ELF-1 (cell line): ENCODE measurements around the gene ZSWIM6.

Source experiments
- DNase-seq: peaks from one replicate; pipeline ENCODE4 v3.0.0-alpha.2; 2016; ENCODE audit warnings: low read depth, low spot score

Gene ZSWIM6

DNA sequence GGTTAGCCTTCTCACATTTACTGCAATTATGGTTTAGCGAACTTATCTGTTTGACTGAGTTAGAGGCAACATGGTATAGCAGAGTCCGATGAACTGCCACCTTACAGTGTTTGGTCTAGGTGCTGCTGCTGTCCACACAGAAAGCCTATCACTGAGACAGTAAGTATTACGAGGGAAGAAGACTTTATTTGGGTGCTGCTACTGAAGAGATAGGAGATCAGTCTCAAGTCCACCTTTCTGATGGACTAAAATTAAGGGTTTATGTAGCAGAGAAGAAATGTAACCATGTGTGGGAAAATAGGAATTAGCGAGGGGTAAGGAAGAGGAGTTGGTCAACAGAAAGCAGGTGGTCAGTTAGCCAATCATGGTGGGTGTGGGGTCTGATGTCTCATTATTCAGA, 109.7 kb downstream of the ZSWIM6 start:
- no peak for DNase-seq

DNA sequence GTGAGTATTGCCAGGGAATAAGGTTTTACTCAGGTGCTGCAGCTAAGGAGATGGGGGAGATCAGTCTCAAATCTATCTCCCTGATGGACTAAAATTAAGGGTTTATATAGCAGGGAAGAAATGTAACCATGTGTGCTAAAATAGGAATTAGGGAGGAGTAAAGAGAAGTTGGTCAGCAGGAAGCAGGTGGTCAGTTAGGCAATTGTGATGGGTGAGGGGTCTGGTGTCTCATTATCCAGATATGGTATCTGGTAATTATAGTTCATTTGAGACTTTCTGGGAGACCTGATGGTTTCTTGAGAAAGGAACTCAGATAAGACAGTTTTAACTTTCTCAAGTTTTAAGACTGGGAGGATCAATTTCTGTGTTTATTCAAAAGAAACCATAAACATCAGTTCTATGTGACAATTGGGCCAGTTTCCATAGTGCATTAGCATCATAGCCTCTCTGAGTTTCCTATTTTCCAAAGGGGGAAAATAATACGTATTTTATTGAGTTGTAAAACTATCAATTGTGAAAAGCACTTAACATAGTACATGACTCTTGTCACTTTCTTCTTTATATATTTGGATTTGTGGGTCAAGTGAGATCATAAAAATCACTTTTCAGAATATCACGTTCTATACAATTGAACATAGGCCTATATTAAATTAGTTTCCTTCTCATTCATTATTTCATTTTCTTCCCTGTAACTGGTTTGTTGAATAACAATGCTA, 115.9 kb downstream of the ZSWIM6 start:
- DNase-seq, result no peak

DNA sequence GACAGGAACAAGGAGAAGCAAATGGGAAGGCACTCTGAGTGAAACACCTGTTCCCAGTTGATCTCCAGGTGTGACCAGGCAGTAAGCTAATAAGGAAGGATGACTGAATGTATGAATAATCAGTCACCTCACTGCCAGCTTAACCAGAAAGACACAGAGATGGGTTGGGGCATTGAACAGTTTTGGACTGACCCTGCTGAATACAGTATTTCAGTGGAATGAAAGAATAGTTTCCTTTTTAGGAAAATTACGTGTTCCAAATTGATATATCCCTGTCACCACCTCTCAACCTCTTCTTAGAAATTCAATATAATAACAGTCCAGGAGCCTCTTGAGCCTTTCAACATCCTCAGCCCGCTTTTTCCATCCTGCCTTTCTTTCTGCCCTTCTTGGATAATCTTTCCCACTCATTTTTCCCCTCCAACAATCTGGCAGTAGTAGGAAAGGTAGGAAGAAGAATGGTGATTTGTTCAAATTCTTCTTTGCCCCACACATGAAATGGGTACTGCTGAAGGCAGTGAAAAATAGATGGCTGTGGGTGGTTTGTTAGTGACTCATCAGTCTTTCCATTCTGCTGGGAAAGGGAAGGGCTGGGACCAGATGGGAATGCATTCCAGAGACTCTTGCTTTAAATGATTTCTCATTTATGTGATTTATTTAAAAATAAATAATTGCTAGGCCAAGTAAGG, 117.9 kb downstream of the ZSWIM6 start:
- DNase-seq, result no peak

DNA sequence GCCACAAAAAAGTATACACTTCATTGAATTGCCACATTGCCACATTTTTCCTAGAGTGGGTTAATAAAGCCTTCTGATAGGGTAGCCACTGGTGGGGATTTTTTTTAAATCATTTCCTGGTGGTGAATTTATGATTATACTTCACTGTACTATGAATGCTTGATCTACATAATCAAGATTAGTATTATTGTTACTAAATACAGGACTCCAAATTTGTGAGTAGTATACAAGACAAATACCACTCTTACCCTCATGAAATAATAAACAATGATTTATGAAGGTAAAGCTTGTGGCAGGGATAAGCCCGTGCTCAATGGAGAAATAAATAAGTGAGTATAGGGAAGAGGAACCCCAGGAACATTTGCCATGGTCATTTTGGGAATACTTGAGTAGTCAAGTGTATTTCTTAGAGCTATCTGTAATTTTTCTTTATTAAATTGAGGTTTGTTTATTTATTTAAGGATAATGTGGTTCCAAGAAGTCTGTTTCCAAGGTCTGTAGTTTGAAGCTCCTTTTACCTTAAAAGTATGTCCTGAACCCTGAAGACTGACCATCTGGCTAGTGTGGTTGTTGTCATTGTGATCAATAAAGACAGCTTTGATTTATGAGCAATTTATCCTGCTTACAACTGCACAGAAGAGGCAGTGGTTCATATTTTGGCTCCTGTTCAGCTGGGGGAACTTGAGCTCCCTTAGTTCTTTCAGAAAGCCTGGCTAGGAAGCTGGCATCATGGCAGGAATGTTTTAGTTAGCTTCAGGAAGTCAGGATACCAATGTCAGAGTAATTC, 118.6 kb downstream of the ZSWIM6 start:
- no peak for DNase-seq

DNA sequence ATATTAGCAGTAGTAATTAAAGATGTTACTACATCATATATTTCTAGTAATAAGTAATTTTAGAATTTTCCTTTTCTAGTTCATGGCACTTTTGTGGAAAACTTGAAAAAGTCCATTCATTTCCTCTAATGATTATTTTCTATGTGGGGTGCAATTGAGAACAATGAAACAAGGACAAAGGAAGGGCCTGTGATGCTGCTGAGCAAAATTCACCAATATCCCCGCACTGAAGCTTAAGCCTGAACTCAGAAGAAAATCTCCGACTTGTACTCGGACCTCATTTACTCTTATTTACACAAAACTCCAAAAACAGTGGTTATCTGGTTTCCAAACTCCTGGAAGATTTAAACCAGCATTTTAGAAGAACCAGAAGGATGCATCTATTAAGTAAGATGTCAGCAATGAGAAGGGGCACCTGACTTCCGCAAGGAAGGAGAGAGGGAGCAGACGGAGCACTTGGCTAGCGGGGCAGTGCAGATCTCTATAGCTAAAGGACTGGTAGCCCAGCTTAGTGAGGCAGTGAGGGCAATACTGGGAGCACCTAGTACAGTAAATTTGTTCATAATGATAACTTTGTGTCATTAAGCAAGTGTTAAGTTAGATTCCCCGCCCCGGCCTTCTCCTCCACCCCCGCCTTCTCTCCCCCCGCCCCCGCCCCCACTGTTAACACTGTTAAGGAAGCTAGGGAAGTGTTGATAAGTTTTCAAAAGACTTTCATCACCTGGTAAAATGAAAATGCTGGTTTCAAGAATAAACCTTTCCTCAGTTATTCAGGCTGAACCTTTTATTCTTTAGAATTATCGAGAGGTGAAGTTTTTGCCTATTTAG, 123.3 kb downstream of the ZSWIM6 start:
- DNase-seq, result no peak

DNA sequence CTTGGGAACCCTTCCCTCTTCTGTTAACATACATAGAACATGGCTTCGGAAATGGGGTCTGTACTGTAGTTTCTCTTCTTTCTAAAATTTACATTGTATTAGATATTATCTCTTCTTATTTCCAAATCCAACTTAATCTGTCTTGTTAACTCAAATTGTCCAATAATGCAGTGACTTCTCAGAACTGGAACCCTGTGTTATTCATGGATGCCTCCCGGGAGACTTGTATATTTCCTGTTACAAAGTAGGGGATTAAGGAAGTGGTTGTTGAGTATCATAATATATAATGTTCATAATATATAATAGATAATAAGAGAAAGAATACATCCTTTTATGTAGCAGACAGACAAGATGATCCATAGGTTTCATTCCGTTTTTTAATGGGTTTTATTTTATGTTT, 128.4 kb downstream of the ZSWIM6 start:
- no peak for DNase-seq

DNA sequence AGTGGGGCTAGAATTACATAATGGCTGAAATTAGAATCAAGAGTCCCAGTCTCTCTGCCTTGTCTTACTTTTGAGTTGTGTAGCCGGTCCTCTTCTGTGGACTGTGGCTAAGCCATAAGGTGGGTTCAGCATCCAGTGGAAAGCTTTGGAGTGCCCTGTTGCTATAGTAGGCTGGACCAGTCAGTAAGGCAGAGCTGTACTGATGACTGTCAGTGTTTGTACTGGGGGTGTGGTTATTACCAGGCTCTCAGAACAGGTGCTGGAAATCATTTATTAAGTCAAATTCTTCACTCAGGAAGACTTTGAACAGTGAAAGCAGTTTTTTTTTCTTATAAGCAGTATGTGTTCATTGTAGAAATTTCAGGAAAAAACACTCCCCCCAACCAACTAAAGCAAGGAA, 129.4 kb downstream of the ZSWIM6 start:
- DNase-seq, result no peak

DNA sequence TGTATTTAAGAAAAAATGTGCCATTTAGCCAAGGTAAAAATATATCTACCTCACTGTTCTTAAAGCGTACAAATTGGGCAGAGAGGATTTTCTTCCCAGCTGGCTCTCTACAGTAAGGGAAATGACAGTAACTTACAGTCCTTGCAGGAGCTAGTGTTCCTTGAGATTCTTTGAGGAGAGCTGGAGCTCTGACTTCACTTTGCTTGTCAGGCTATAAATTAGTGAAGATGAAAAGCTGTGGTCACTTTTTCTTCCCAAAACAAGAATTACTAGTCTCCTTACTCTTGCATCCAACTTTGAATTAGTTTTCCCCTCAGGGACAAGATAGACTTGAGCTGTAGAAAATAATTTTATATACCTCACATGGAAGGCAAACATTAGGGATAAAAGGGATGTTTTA, 129.9 kb downstream of the ZSWIM6 start:
- DNase-seq, result no peak

DNA sequence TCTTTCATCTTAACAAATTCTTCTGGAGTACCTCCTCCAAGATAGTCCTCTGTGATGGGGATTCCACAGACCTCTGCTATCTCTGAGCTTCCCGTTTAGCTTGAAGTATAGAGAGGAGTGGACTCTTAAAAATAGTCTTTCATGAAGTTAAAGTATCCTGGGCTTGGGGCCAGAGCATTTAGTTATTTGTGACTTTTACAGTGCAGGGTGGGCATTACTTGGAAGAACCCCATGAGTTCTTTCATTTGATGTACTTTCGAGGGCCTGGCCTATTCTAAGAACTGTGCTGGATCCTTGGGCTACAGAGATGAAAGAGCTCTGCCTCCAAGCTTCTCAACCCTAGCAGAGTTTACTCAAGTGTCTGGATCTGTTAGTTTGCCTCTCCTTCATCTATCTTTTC, 131.5 kb downstream of the ZSWIM6 start:
- no peak for DNase-seq

DNA sequence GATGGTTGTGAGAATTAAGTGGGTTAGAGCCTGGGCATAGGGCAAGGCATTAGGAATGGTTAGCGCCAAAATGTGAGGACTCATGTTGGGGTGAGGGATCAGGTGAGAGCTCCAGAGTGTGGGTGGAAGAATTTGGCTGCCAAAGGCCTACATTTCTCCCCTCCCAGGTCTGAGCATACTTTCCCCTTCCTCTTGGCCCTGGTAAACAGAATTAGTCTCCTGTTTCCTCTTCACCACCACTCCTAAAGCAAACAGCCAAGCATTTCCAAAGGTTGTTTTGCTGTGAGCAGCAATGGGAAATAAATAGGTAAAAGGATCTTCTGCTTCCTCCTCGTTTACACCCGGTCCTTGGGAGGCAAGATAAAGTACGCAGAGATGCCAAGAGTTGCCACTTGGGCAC, 132.5 kb downstream of the ZSWIM6 start:
- DNase-seq, result no peak

DNA sequence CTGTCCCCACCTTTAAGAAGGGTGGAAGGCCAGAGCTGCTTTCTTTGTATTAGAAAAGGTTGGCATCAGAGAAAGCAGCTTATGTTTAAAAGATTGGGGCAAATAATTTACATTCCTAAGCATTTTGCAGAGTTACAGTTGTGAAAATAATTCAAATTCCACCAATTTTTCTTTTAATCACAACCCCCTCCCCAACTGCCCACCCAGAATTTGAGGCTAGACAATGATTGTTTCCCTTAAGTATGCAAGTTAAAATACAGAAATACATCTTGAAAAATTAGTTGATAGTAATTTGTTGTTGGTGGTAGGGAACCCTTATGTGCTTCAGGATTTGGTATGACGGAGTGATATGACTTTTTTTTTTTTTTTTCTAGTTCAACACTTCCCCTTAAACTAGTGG, 133.0 kb downstream of the ZSWIM6 start:
- no peak for DNase-seq

DNA sequence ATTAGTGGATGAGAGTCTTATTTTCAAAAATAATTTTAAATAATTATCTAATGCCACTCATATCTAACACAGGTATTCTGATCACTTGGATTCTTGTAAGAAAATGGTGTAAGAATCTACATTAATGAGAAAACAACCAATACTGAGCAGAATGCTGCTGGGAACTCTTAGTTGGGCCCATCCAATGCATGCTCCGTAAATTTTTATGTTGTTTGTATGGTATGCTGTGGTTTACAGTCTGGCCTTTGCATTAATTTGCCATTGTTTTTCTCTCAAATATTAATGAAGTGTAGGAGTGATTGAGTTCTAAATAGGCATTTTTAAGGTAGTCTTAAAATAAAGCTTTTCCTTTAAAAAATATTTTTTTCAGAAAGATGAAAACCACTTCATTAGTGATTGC, 133.4 kb downstream of the ZSWIM6 start:
- DNase-seq, result no peak

DNA sequence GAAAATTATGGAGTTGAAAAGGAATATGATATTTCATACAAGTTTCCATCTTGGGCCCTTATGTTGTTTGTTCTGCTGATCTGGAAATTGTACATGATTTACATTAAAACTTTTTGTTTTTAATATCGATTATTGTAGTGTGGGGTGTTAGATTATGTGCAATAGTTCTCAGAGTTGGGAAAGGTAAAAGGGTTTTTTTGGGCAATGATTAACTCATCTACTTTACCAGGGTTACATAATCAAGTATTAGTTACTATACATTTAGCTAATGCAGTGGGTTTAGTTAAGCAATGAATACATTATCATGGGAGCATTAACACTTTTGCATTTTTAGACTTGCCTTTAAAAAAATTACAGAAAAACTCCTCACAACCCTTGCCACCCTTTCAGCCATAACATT, 134.0 kb downstream of the ZSWIM6 start:
- DNase-seq, result no peak

DNA sequence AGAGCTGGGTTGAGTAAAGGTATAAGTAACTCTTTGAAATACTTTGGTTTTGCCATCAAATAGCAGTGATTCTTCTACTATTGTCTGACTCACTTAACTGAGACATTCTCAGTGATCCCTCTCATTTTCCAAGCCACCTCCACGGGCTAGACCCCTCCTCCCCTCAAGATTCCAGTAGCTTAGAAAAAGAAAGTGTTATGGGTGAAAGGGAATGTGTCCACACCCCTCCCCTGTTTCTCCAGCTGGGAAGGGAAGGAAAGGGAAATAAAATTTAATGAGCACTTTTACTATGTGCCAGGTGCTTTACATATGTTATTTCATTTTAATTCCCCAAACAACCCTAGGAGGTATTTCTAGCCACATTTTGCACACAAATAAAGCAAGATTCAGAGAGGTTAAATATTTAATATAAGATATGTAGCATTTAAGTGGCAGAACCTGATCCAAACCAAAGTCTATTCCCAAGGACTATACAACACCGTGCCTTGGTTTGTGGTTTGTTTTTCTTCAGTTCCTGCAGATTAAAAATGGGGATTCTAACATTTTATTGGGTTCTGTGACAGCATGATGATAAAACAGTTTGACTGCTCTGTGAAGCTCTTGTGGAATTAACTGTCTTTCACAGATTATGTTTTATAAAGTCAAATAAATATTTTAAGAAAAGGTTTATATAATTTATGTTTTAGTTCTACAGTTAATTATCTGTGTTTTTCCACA, 135.9 kb downstream of the ZSWIM6 start:
- DNase-seq, result no peak

DNA sequence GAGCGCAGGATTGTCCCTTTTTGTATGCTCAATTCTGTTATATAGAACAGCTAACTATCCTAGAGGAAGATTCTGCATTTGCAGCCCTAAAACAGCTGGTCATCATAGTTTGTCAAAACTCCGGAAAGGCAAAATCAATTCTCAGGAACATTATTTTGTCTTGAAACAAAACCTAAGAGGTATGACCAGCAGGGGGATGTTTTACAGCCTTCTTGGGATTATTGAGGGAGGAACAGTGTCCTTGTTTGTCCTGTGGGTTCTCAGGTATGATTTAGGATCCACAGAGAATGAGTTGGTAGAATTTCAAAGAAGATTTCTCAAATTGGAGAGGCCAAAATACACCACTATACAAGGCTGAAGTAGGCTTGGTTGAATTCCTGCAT, 136.4 kb downstream of the ZSWIM6 start:
- DNase-seq, result no peak

DNA sequence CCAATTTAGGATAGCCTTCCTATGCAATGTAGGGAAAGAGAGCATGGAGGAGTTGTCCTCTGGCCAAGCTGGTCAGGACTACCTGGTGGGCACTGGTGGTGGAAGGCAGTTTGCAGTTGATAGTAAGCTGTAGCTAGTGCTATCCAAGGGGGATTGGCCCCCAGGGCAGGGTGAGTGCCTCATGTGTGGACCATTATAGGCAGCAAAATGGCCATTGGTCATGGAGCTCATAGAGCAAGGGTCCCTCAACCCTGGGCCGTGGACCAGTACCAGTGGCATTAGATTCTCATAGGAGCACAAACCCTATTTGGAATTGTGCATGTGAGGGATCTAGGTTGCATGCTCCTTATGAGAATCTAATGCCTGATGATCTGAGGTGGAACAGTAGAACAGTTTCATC, 139.3 kb downstream of the ZSWIM6 start:
- no peak for DNase-seq

DNA sequence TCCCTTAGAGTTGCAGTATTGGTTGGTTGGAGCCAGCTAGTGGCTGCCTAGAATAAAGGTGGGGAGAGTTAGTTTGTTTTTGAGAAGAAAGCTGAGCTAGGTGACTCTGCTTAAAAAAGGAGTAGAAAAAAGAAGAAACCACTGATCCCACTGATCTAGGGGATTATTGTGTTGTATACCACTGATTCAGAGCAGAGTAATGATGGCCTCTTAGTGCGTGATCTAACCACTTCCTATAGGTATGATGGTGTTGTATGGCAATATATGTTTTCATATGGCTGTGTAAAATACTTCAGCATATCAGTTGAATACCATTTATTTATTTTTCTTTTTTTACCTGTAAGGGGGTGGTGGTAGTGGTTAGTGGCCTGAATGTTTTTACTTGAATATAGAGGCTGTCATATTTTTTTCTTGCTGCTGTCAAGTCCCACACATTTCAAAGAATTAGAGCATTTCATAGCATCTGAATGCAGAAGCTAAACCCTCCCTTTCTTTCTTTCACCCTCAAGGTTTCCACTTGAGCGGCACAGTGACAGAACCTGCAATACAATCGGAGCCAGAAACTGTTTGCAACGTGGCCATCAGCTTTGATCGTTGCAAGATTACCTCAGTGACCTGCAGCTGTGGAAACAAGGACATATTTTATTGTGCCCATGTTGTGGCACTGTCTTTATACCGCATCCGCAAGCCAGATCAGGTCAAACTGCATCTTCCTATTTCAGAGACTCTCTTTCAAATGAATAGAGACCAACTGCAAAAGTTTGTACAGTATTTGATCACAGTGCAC, 140.3 kb downstream of the ZSWIM6 start:
- no peak for DNase-seq

DNA sequence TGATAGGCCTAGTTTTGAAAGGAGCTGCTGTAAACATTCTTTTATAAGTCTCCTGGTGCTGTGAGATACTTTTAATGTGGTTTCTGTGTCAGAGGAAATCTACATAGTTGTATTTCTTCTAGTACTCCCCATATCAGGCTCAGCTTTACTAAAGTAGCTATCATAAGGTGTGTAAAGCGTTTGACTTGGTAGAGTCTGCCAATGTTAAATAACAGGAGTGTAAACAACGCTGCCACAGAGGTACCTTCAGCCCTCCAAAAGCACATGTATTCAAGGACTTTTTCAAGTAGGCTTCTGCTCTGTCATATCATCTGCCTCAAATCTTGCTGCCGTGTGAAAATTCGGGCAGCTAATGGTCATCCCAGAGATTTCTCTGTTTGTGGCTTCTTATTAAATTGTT, 142.7 kb downstream of the ZSWIM6 start:
- DNase-seq, result no peak

DNA sequence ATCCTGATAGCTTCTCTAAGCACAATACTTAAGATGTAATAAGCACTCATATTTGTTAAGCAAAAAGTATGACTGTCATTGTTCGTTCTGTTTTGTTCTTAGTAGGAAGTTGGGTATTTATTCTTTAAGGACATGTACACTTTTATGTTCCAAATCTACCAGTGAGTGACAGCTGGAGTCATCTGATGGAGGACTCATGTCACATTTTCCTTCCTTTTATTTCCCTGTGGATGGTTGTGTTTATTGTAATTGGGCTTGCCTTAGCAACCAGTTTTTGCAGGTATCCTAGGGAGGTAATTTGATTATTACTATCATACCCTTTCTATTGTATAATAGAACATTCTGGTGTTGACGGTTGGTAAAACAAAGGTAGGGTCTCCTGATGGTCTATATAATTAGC, 145.7 kb downstream of the ZSWIM6 start:
- DNase-seq, result no peak

DNA sequence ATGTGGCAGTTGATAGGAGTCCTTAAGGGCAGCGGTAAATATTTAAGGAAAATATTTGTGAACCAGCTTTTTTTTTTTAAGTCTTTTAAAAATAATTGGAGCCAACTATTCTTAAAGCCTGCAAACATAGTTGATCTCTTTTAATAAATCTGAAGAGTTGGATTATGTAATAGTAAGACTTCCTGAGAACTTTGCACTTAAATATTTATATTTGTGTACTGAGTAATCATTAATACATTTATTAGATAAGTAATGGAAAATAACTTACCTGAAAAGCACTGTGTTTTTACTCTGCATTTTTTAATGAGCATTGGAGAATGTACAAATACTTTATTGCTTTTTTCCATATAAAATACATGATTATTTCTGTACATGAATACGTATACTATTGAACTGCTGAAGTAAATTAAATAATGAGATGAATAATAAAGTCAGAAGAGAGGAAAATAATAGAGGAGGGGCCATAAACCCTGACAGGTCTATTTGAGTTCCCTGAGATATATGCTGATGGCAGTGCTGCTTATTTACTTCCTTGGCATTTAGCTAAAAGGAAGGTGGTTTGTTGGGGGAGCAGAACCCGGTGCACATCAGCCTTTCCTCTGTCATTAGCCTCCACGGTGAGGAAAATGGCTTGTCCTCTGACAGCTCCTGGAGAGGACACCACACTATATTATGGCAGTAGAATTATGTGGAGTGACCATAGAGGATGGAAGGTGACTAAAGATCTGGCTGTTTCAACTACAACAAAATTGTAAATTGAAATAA, 148.0 kb downstream of the ZSWIM6 start:
- DNase-seq, result no peak
